Tibial nerve (tissue), 3 donors: ENCODE measurements around the gene PRKCH.

Experiments used
- POLR2A ChIP-seq, 2 donors: fragments of 450-650 bp; IDR thresholded peaks; one replicate each; pipeline ENCODE4 v1.6.1; 2017; ENCODE audit warnings: antibody characterized with exemption in 2 of 2, mild to moderate bottlenecking in 2 of 2, moderate library complexity in 2 of 2
- TF ChIP-seq, protein P1 (sequence below), 5 experiments: fragments of 200-600 bp in 3 of 5; fragments of 450-650 bp in 2 of 5; sonication (generic) in 3 of 5; IDR thresholded peaks; one replicate each; pipeline ENCODE4 v1.5.1; 2016 to 2019; ENCODE audit warnings: antibody characterized with exemption in 5 of 5, mild to moderate bottlenecking in 3 of 5, moderate library complexity in 2 of 5

DNA sequence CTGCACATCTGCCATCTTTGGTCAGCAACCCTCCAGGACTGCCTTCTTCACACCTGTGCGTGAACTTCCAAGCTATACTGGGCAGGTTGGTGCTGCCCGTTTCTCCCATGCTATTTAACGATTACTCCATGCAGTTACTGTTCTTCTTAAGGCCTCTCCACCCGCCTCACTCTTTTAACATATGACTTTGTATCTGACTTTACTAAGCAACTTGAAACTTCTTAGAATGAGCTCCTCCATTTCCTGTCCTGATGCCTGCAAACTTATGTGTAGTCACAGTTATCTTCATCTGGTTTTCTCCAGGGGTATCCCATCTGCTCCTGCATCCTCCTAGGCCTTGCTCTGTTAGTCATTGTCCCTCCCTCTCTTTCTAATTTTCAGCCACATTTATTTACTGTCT is 35.7 kb downstream of the PRKCH start:
- no peak for TF ChIP-seq POLR2A (IDR thresholded peaks at IDR 0.05)
- TF ChIP-seq, protein P1, sequence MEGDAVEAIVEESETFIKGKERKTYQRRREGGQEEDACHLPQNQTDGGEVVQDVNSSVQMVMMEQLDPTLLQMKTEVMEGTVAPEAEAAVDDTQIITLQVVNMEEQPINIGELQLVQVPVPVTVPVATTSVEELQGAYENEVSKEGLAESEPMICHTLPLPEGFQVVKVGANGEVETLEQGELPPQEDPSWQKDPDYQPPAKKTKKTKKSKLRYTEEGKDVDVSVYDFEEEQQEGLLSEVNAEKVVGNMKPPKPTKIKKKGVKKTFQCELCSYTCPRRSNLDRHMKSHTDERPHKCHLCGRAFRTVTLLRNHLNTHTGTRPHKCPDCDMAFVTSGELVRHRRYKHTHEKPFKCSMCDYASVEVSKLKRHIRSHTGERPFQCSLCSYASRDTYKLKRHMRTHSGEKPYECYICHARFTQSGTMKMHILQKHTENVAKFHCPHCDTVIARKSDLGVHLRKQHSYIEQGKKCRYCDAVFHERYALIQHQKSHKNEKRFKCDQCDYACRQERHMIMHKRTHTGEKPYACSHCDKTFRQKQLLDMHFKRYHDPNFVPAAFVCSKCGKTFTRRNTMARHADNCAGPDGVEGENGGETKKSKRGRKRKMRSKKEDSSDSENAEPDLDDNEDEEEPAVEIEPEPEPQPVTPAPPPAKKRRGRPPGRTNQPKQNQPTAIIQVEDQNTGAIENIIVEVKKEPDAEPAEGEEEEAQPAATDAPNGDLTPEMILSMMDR (IDR thresholded peaks at IDR 0.05) = no peak
